Hepatocyte (in vitro differentiated cells): ENCODE data around the gene IGSF8. TPM values are rescaled to one million over a fixed set of nuclear protein-coding genes. Genes with fewer than 3 reads are reported as not detected.

Experiments
- DNase-seq: peaks from one replicate; pipeline ENCODE4 v3.0.0-alpha.2; 2016; ENCODE audit warnings: low spot score
- H2AFZ ChIP-seq: fragments of 200-600 bp; sonication (generic); 2 replicates; pipeline ENCODE4 v1.6.0; 2016; ENCODE audit warnings: antibody characterized with exemption, mild to moderate bottlenecking
- H3K27ac ChIP-seq: fragments of 200-600 bp; sonication (generic); 2 replicates; pipeline ENCODE4 v1.5.1; 2016; ENCODE audit warnings: mild to moderate bottlenecking
- H3K27me3 ChIP-seq: fragments of 200-600 bp; sonication (generic); 2 replicates; pipeline ENCODE4 v1.6.1; 2016
- H3K36me3 ChIP-seq: fragments of 200-600 bp; sonication (generic); replicated peaks from 2 replicates; pipeline ENCODE4 v1.5.1; 2016; ENCODE audit warnings: low read depth; ENCODE audit not compliant: insufficient read depth
- H3K4me1 ChIP-seq: fragments of 200-600 bp; sonication (generic); 2 replicates; pipeline ENCODE4 v1.5.1; 2016; ENCODE audit warnings: mild to moderate bottlenecking, moderate library complexity; ENCODE audit not compliant: insufficient read depth
- H3K4me2 ChIP-seq: fragments of 200-600 bp; sonication (generic); 2 replicates; pipeline ENCODE4 v1.6.0; 2016
- H3K4me3 ChIP-seq: fragments of 200-600 bp; sonication (generic); 2 replicates; pipeline ENCODE4 v1.5.1; 2016; ENCODE audit warnings: mild to moderate bottlenecking
- H3K79me2 ChIP-seq: fragments of 200-600 bp; sonication (generic); 2 replicates; pipeline ENCODE4 v1.6.0; 2017; ENCODE audit warnings: mild to moderate bottlenecking
- H3K9me2 ChIP-seq: fragments of 200-600 bp; sonication (generic); replicated peaks from 2 replicates; pipeline ENCODE4 v1.6.0; 2017; ENCODE audit warnings: mild to moderate bottlenecking; ENCODE audit not compliant: insufficient read depth
- H3K9me3 ChIP-seq: fragments of 200-600 bp; sonication (generic); 2 replicates; pipeline ENCODE4 v1.5.1; 2016; ENCODE audit warnings: low read depth, mild to moderate bottlenecking
- H4K20me1 ChIP-seq: fragments of 200-600 bp; sonication (generic); 2 replicates; pipeline ENCODE4 v1.6.0; 2016; ENCODE audit warnings: mild to moderate bottlenecking; ENCODE audit not compliant: insufficient read depth, poor library complexity, severe bottlenecking
- CTCF ChIP-seq: fragments of 200-600 bp; sonication (generic); IDR thresholded peaks from 2 replicates; pipeline ENCODE4 v1.5.1; 2016; ENCODE audit warnings: antibody characterized with exemption, mild to moderate bottlenecking; ENCODE audit not compliant: poor library complexity
- EZH2 ChIP-seq: fragments of 200-600 bp; sonication (generic); IDR thresholded peaks from 2 replicates; pipeline ENCODE4 v1.6.1; 2016; ENCODE audit warnings: antibody characterized with exemption, mild to moderate bottlenecking, borderline replicate concordance
- EZH2phosphoT487 ChIP-seq: fragments of 200-600 bp; sonication (generic); IDR thresholded peaks from one replicate; pipeline ENCODE4 v1.6.1; 2018; ENCODE audit warnings: antibody characterized with exemption, mild to moderate bottlenecking, low read depth, moderate library complexity; ENCODE audit not compliant: unreplicated experiment, severe bottlenecking
- WGBS: methylation state at CpG from one replicate; pipeline ENCODE4 v1.1.6; 2016; ENCODE audit warnings: low lambda C conversion rate; ENCODE audit errors: missing lambda C conversion rate; 5-methylcytosine and 5-hydroxymethylcytosine counted together
- polyA plus RNA-seq: library from polyadenylated mRNA; unstranded; fragments of >200 nt; fragmentation: Nextera tagmentation; extraction: Ambion mirVana; gene quantifications from 2 replicates; pipeline ENCODE4 v1.2.1, GENCODE V29; 2016
- total RNA-seq: library from RNA; depleted of rRNA; stranded (reverse); fragments of >200 nt; gene quantifications from 2 replicates; pipeline ENCODE4 v1.2.3, GENCODE V29; 2014

The IGSF8 gene
- total and polyA plus RNA-seq, 2 experiments from 2014 or later = 36.8 to 54.1 TPM

- Histone ChIP-seq H3K9me2 (no peaks in the 10 kb centered on the region), H3K79me2 (no peaks in the 10 kb centered on the region), H3K9me3 (no peaks in the 10 kb centered on the region), H3K36me3 (no peaks in the 10 kb centered on the region), H3K27me3 (peaks cover 60% of the 10 kb centered on the region), H3K27ac (no peak overlapping the region), H4K20me1 (no peaks in the 10 kb centered on the region), H3K4me2 (no peak overlapping the region), H3K4me3 (no peak overlapping the region), H3K4me1 (no peaks in the 10 kb centered on the region), H2AFZ (no peak overlapping the region)
- DNase-seq = no peak
- no peak for TF ChIP-seq CTCF
- TF ChIP-seq EZH2 = no peak
- no peak for TF ChIP-seq EZH2phosphoT487
These were observed 20.9 kb downstream of the IGSF8 start for GRCh38 chr1:160077486-160077885.

DNA sequence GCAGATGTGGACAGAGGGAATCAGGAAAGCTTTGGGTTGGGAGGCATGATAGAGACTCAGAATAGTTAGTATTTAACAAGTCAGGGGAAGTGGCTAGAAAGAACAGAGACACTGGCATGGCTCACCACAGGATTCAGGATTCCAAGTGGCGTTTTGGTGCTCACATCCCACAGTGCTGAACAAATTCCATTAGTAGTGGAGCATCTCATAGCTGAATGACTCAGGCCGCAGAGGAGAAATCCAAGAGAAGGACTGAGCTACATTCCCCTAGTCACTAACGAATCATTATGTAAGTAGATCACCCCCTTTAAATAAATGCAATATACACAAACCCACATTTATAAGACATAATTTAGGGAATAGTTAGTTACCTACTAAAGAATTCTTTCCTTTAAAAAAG lies 22.1 kb downstream of the IGSF8 start:
- Histone ChIP-seq H4K20me1 (no peaks in the 10 kb centered on the region), H3K4me1 (no peaks in the 10 kb centered on the region), H3K27me3 (peaks cover 60% of the 10 kb centered on the region), H3K36me3 (no peaks in the 10 kb centered on the region), H3K4me3 (no peak overlapping the region), H3K9me3 (no peaks in the 10 kb centered on the region), H3K27ac (no peak overlapping the region), H3K79me2 (no peaks in the 10 kb centered on the region), H3K4me2 (no peak overlapping the region), H3K9me2 (no peaks in the 10 kb centered on the region), H2AFZ (no peak overlapping the region)
- DNase-seq = no peak
- no peak for TF ChIP-seq EZH2
- TF ChIP-seq EZH2phosphoT487 = no peak
- no peak for TF ChIP-seq CTCF
- 85% methylated on average over 3 of the region's 3 CpGs for WGBS

- Histone ChIP-seq H3K9me2 (no peaks in the 10 kb centered on the region), H3K4me2 (no peak overlapping the region), H3K4me3 (no peak overlapping the region), H3K27me3 (peaks cover 58% of the 10 kb centered on the region), H3K9me3 (no peaks in the 10 kb centered on the region), H3K79me2 (no peaks in the 10 kb centered on the region), H2AFZ (no peak overlapping the region), H3K4me1 (no peaks in the 10 kb centered on the region), H3K36me3 (no peaks in the 10 kb centered on the region), H3K27ac (no peak overlapping the region), H4K20me1 (no peaks in the 10 kb centered on the region)
- WGBS = 64% methylated on average over 2 of the region's 2 CpGs
- TF ChIP-seq CTCF (no peak), EZH2 (no peak), EZH2phosphoT487 (no peak)
- DNase-seq = no peak
These were observed 22.6 kb downstream of the IGSF8 start for GRCh38 chr1:160075836-160076235.

DNA sequence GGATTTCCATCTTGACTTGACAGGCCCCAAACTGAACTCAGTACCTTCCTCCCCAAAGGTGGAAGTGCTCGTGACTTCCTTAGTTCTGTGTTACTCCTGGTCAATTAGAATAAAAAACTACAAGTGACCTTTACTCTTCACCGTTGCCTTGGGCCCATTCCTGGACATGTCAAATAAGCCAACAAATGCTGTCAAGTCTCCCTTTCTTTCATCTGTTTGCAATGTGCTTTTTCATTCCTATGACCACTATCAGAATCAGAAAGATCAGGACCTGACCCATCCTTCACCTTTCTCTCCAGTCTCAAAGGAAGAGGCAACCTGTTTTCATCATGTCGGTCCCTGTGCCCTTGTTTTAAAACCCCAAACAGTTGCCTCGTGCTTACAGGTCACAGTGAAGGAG lies 23.6 kb downstream of the IGSF8 start:
- no peaks in the 10 kb centered on the region for H3K9me2 ChIP-seq
- 64% methylated on average over 4 of the region's 4 CpGs for WGBS
- H3K4me2 ChIP-seq = no peak overlapping the region
- H3K27me3 ChIP-seq = peaks cover 48% of the 10 kb centered on the region
- H3K4me3 ChIP-seq = no peak overlapping the region
- H3K79me2 ChIP-seq = no peaks in the 10 kb centered on the region
- no peaks in the 10 kb centered on the region for H4K20me1 ChIP-seq
- H2AFZ ChIP-seq = no peak overlapping the region
- H3K4me1 ChIP-seq = no peaks in the 10 kb centered on the region
- no peaks in the 10 kb centered on the region for H3K9me3 ChIP-seq
- TF ChIP-seq EZH2 (no peak), CTCF (no peak), EZH2phosphoT487 (no peak)
- no peaks in the 10 kb centered on the region for H3K36me3 ChIP-seq
- H3K27ac ChIP-seq = no peak overlapping the region
- no peak for DNase-seq
